ENCODE measurements around the gene PGA3.

DNA sequence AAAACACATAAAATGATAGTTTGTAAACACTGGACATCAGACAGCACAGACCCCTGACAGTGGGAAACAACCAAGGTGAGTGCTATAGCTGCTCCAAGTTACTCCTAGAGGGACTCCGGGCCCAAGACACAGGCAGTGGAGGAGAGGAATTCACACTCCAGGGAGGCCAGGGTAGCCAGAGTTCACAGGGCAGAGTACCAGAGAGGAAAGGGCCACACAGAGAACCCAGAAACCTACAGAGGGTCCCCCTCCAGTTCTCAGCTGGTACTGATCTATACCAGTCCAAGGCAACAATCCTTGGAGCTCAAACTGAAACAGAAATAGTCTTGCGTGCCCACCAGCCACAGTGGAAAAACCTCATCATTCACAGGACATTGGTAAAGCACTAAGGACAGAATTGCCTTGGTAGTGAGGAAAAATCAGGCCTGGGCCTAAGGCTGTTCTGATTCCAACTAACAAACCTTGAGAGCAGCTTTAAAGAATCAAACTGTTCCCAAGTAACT, 49.7 kb upstream of the PGA3 start:
- TF ChIP-seq, protein P1, sequence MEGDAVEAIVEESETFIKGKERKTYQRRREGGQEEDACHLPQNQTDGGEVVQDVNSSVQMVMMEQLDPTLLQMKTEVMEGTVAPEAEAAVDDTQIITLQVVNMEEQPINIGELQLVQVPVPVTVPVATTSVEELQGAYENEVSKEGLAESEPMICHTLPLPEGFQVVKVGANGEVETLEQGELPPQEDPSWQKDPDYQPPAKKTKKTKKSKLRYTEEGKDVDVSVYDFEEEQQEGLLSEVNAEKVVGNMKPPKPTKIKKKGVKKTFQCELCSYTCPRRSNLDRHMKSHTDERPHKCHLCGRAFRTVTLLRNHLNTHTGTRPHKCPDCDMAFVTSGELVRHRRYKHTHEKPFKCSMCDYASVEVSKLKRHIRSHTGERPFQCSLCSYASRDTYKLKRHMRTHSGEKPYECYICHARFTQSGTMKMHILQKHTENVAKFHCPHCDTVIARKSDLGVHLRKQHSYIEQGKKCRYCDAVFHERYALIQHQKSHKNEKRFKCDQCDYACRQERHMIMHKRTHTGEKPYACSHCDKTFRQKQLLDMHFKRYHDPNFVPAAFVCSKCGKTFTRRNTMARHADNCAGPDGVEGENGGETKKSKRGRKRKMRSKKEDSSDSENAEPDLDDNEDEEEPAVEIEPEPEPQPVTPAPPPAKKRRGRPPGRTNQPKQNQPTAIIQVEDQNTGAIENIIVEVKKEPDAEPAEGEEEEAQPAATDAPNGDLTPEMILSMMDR (IDR thresholded peaks at IDR 0.05): no peak
- no peak for TF ChIP-seq ZFX (IDR thresholded peaks at IDR 0.05; ENCODE audit: borderline replicate concordance)
